ENCODE data around the gene CTTN.

The CTTN gene

DNA sequence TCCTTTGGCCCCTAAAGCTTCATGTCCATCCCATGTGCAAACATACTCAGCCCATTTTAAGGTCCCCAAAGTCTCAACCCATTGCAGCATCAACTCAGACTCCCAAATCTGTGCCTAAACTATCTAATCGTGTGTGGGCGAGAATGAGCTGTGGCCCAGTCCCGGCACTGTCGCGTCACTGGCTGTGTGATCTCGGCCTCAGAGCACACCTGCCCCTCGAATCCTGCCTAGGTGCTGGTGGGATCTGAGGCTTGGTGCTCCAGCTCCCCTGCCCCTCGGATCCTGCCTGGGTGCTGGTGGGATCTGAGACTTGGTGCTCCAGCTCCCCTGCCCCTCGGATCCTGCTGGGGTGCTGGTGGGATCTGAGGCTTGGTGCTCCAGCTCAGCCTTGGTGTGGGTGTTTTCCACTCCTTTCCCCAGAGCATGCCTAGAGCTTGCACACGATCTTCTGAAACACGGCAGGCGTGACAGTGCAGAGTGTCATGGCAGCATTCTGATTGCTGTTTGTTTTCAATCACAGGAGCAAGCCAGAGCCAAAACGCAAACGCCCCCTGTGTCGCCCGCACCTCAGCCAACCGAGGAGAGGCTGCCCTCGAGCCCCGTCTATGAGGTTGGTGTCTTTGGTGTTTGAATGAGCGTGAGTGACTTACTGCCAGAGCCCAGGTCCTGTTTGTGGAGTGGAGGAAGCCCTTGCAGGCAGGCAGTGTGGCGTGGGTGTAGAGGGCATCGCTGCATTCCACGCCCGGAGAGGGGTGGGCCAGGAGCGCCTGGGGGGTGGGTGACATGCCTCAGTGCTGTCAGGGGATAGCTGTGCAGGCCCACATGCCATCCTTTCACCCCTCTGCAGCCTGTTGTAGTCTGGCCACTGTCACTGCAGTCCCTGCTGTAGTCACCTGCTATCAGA lies 32.6 kb downstream of the CTTN start:
- no peaks in the 10 kb centered on the region for H3K27me3 ChIP-seq (replicated peaks; ENCODE audit: control insufficient read depth, insufficient read depth, low read length)
- no peak overlapping the region for H3K4me3 ChIP-seq (replicated peaks; ENCODE audit: low read depth, low read length)
- no peaks in the 10 kb centered on the region; the same call in 1 of the 2 replicates for H3K36me3 ChIP-seq (ENCODE audit: control insufficient read depth, insufficient read depth, low read length)
- TF ChIP-seq CTCF (IDR thresholded peaks at IDR 0.05; ENCODE audit: insufficient read depth, low read length, poor library complexity, severe bottlenecking): no peak
- no peak for DNase-seq (ENCODE audit: extremely low read depth, insufficient read length)

GRCh38 chr11:70431611-70432010 lies 33.3 kb downstream of the CTTN start:
- no peaks in the 10 kb centered on the region for H3K27me3 ChIP-seq (replicated peaks; ENCODE audit: control insufficient read depth, insufficient read depth, low read length)
- no peak for TF ChIP-seq CTCF (IDR thresholded peaks at IDR 0.05; ENCODE audit: insufficient read depth, low read length, poor library complexity, severe bottlenecking)
- H3K36me3 ChIP-seq (ENCODE audit: control insufficient read depth, insufficient read depth, low read length): no peaks in the 10 kb centered on the region; the same call in 1 of the 2 replicates
- no peak for DNase-seq (ENCODE audit: extremely low read depth, insufficient read length)
- H3K4me3 ChIP-seq (replicated peaks; ENCODE audit: low read depth, low read length): no peak overlapping the region

- no peak for TF ChIP-seq CTCF (IDR thresholded peaks at IDR 0.05; ENCODE audit: insufficient read depth, low read length, poor library complexity, severe bottlenecking)
- Histone ChIP-seq H3K36me3 (ENCODE audit: control insufficient read depth, insufficient read depth, low read length) (no peaks in the 10 kb centered on the region; the same call in 1 of the 2 replicates), H3K4me3 (replicated peaks; ENCODE audit: low read depth, low read length) (no peak overlapping the region), H3K27me3 (replicated peaks; ENCODE audit: control insufficient read depth, insufficient read depth, low read length) (no peaks in the 10 kb centered on the region)
- no peak for DNase-seq (ENCODE audit: extremely low read depth, insufficient read length)
These were observed 33.7 kb downstream of the CTTN start for GRCh38 chr11:70432065-70432464.

GRCh38 chr11:70432580-70432979 lies 34.3 kb downstream of the CTTN start:
- no peak for TF ChIP-seq CTCF (IDR thresholded peaks at IDR 0.05; ENCODE audit: insufficient read depth, low read length, poor library complexity, severe bottlenecking)
- H3K4me3 ChIP-seq (replicated peaks; ENCODE audit: low read depth, low read length): no peak overlapping the region
- H3K27me3 ChIP-seq (replicated peaks; ENCODE audit: control insufficient read depth, insufficient read depth, low read length): no peaks in the 10 kb centered on the region
- DNase-seq (ENCODE audit: extremely low read depth, insufficient read length): no peak
- no peaks in the 10 kb centered on the region; the same call in 1 of the 2 replicates for H3K36me3 ChIP-seq (ENCODE audit: control insufficient read depth, insufficient read depth, low read length)

DNA sequence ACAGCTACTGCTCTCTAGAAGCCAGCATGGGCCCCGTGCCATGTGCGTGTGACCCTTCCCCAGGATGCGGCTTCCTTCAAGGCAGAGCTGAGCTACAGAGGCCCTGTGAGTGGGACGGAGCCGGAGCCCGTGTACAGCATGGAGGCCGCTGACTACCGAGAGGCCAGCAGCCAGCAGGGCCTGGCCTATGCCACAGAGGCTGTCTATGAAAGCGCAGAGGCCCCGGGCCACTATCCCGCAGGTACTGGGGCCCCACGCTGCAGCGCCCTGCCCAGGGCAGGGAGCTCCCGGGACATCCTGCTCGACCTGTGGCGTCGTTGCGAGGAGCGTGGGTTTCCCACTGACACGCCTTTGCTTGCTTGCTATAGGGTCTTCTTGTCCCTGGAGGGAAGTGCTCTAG lies 34.7 kb downstream of the CTTN start:
- no peaks in the 10 kb centered on the region; the same call in 1 of the 2 replicates for H3K36me3 ChIP-seq (ENCODE audit: control insufficient read depth, insufficient read depth, low read length)
- H3K27me3 ChIP-seq (replicated peaks; ENCODE audit: control insufficient read depth, insufficient read depth, low read length): no peaks in the 10 kb centered on the region
- no peak for TF ChIP-seq CTCF (IDR thresholded peaks at IDR 0.05; ENCODE audit: insufficient read depth, low read length, poor library complexity, severe bottlenecking)
- H3K4me3 ChIP-seq (replicated peaks; ENCODE audit: low read depth, low read length): no peak overlapping the region
- no peak for DNase-seq (ENCODE audit: extremely low read depth, insufficient read length)

Data from GM06990 (cell line).